Activated T-cell treated with anti-CD3 and anti-CD28 coated beads for 24 hours (primary cell): ENCODE results near the gene C15orf61.

Experiments
- DNase-seq: peaks from one replicate; pipeline ENCODE4 v3.0.0-alpha.2; 2020; ENCODE audit warnings: low read depth

C15orf61 gene

GRCh38 chr15:67512933-67513714 is 7.8 kb upstream of the C15orf61 start:
- DNase-seq, result no peak

DNA sequence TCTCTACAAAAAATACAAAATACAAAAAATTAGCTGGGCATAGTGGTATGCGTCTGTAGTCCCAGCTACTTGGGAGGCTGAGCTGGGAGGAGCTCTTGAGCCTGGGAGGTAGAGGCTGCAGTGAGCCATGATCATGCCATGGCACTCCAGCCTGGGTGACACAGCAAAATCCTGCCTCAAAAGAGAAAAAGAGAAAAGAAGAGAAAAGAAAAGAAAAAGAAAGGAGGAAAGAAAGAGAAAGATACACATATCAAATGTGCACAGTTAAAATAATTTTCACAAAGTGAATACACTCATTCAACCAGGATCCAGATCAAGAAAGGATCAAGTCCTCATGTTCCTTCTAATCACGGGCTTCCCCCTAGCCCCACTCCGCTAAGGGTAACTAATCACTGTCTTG is 5.8 kb upstream of the C15orf61 start:
- DNase-seq, result no peak

DNA sequence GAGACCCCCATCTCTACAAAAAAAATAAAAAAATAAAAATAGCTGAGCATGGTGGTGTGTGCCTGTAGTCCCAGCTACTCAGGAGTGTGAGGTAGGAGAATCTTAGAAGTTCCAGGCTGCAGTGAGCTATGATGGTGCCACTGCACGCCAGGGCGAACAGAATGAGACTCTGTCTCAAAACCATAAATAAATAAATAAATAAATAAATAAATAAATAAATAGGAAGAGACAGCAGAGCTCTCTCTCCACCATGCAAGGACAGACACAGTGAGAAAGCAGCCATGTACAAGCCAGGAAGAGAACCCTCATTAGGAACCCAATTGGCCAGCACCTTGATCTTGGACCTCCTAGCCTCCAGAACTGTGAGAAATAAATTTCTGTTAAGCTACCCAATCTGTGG is 5.4 kb upstream of the C15orf61 start:
- DNase-seq, result no peak

DNA sequence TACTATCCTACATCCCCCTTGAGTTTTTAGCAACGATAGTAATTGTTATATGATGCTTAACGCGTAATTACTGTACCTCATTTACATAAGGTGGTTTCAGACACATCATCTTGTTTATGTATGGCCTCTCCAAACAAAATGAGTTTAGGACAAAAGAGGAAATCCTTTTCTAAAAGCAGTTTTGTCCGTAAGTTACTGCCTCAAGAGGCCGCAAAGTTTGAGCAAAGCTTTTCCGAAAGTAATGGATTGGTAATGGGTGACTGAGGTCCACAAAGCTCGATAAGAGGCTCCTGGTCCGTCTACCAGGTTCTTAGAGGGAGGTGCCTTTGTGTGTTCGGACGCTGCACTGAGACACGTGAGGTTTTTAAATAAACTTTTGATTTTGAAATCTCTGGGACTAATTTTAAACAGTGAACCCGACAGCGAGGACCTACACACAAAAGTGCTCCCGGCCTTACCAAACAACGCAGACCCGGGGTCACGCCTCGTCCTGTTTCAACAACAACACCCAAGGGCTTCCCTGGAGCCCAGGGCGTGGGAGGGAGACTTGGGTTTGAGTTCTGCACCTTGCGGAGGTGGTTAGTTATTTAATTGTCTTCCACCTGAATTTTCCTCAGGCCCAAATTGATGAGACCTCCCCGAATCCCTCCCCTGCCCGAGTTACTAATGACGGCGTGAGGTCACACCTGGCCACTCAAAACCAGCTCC is 456 bp upstream of the C15orf61 start:
- no peak for DNase-seq

GRCh38 chr15:67521783-67522568 is 1.0 kb downstream of the C15orf61 start:
- DNase-seq, result no peak

GRCh38 chr15:67523330-67523729 is 2.4 kb downstream of the C15orf61 start:
- DNase-seq, result no peak

DNA sequence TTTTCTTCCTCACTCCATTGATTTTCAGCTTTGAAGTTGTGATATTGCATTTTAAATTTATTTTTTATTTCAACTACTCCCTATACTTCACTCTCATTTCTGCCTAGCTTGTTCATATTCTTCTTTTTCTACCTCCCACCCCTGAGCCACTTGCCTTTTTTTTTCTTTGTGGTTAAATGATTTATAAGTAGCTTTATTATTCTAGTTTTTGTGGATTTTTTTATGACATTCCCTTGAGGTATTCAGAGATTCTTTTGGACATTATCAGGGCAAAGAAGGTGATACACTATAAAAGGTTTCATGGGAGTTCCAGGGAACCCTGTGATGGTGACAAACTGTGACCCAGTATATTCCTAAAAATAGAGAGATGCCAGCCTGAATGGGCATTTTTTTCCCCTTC is 3.3 kb downstream of the C15orf61 start:
- no peak for DNase-seq

DNA sequence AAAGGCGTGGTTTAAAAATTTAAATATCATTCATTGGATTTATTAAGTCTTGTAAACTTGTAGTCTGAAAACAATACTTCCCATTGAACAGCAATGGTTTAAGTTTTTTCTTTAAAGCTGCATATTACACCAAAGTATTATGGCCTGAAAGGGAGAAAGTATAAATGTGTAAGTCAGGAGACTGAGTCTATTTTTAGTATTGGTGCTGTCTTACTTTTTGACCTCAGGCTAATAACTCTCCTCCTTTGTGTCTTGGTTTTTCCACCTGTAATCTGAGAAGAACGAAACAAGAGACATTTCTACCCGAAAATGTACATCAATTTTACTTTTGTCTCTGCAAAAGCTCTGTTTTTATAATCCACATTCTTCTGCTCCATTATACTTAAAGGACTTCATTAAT is 7.6 kb downstream of the C15orf61 start:
- DNase-seq, result no peak

- no peak for DNase-seq
Measured at GRCh38 chr15:67531379-67531914, 10.5 kb downstream of the C15orf61 start.

DNA sequence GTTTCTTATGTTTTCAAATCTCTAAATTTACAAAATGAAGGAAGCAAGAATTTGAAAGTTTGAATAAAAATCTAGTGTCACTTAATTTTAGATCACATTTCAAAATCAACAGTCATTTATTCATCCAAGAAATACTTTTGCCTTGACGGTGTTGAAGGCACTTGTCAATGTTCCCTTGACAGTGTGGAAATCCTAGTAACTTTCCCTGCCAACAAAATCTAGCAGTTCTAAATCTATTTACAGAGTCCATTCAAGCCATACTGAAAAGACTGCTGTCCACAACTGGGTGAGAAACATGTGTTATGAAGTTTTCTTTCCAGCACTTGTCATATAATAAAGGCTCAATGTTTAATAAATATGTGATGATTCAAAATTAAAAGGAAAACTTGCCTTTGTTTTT is 12.9 kb downstream of the C15orf61 start:
- DNase-seq, result no peak

- DNase-seq, result no peak
Measured at GRCh38 chr15:67534360-67534759, 13.4 kb downstream of the C15orf61 start.

GRCh38 chr15:67537771-67538170 is 16.8 kb downstream of the C15orf61 start:
- no peak for DNase-seq

GRCh38 chr15:67542420-67543347 is 21.8 kb downstream of the C15orf61 start, which contains the start of gene MAP2K5:
Gene MAP2K5 (plus strand): TSS chr15:67542703. CDS start chr15:67543336, 633 bp downstream.
- peak; percentile 77 for DNase-seq

- DNase-seq, result no peak
Measured at GRCh38 chr15:67543348-67543718, 22.4 kb downstream of the C15orf61 start.

- DNase-seq, result no peak
Measured at GRCh38 chr15:67544475-67544874, 23.5 kb downstream of the C15orf61 start.

GRCh38 chr15:67545864-67546263 is 24.9 kb downstream of the C15orf61 start:
- DNase-seq, result no peak

GRCh38 chr15:67547064-67547463 is 26.1 kb downstream of the C15orf61 start:
- no peak for DNase-seq

DNA sequence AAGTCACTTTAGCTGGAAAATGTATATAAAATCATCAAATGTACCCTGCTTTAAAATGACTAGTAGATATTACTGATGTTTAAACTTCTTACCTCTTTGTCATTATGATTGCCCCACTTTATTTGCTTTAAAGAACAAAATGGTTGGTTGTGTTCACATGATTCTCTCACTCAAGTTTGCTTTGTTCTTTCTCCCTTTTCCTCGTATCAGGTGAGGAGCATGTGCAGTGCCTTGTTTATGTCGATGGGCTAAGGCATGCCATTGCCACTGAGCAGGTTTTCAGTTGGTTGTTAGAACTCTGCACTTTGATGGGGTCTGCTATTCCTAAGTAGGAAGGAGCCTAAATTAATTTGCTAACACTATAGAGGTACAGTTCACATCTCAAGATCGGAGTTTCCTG is 26.9 kb downstream of the C15orf61 start:
- DNase-seq, result no peak

- DNase-seq, result no peak
Measured at GRCh38 chr15:67548236-67548852, 27.4 kb downstream of the C15orf61 start.

GRCh38 chr15:67548862-67549651 is 28.1 kb downstream of the C15orf61 start:
- no peak for DNase-seq
